ENCODE data around the gene ZBTB22. TPM values are rescaled to one million over a fixed set of nuclear protein-coding genes. Genes with fewer than 3 reads are reported as not detected.
A peak's percentile ranks its signal among the peaks of the same experiment; 100 is the strongest.
"Not testable (repeated sequence)": the region's sequence is repeated elsewhere in the genome, so short reads cannot be mapped to it uniquely, and the experiment has no call there.

Gene ZBTB22
- polyA plus RNA-seq, 1 donor from 2014 or later: 16.5 TPM

DNA sequence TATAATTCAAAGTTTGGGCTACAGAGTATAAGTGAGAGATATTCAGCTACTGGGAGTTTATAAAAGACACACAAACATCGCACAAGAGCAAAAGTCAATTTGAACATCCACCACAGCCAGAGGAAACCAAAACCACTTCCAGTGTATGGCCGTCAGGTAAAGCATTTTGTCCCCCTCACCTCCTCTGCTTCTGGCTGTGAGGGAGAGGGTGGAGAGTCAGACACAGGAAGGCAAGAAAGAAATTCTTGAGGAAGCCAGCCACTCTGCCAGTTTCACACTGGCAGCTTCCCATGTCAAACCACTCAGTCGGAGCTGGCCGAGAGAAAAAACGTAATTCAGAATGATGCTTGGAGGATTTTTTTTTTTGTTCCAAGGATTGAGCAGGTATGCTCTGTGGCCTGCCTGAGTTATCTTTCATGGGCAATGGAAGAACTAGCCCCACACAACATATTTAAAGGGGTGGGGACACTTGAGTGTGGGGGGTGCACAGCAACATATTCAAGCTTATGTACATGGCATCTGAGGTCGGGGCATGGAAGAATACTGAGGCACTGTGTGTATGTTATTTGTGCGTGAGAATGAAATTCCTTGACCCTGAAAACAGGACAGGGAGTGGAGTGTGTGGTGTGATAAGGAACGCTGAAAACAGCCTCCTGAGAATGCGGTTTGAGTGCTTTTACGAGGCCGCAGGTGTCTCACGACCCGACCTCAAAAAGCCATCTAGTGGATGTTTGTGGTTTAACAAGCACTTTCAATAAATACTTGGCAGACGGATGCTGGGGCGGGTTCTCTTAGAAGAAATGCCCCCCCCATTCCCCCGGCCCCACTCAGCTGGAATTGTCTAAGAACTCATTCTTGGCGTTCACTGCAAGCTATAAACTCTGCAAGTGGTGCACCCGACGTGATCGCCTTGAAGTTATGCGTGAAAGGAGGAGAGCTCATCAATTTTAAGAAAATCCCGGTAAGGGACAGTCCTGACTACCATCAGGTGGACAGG is 27.5 kb upstream of the ZBTB22 start:
- Histone ChIP-seq H3F3A (ENCODE audit: insufficient read depth, low read length, poor library complexity, severe bottlenecking) (no peaks in the 10 kb centered on the region), H3K9me2 (ENCODE audit: insufficient read depth, low read length) (no peaks in the 10 kb centered on the region), H3K4me2 (ENCODE audit: low read length) (no peak overlapping the region), H3K79me2 (replicated peaks; ENCODE audit: insufficient read depth, low read length) (no peaks in the 10 kb centered on the region), H3K27me3 (ENCODE audit: insufficient read depth, low read depth, low read length) (no peaks in the 10 kb centered on the region), H3K36me3 (ENCODE audit: insufficient read depth, low read length) (no peaks in the 10 kb centered on the region), H4K20me1 (ENCODE audit: insufficient read depth) (no peaks in the 10 kb centered on the region), H3K4me3 (ENCODE audit: low read length) (no peak overlapping the region), H3K9ac (ENCODE audit: low read length) (no peak overlapping the region), H2AFZ (ENCODE audit: low read depth, low read length) (no peak overlapping the region), H3K27ac (ENCODE audit: low read length) (no peak overlapping the region), H3K9me3 (ENCODE audit: low read length) (no peaks in the 10 kb centered on the region)
- TF ChIP-seq SMC3 (conservative IDR thresholded peaks at IDR 0.05; ENCODE audit: poor library complexity) (peak; percentile 73), REST (IDR thresholded peaks at IDR 0.05; ENCODE audit: borderline replicate concordance) (no peak), EZH2 (IDR thresholded peaks at IDR 0.05; ENCODE audit: borderline replicate concordance, insufficient read depth, low read length, poor library complexity, severe bottlenecking) (no peak), RAD21 (conservative IDR thresholded peaks at IDR 0.05) (peak; percentile 60), POLR2AphosphoS5 (IDR thresholded peaks at IDR 0.05) (no peak), TAF1 (IDR thresholded peaks at IDR 0.05; ENCODE audit: low read depth) (no peak), EP300 (conservative IDR thresholded peaks at IDR 0.05; ENCODE audit: poor library complexity, severe bottlenecking) (no peak), MXI1 (conservative IDR thresholded peaks at IDR 0.05; ENCODE audit: poor library complexity, severe bottlenecking) (no peak)
- TF ChIP-seq, protein P1, sequence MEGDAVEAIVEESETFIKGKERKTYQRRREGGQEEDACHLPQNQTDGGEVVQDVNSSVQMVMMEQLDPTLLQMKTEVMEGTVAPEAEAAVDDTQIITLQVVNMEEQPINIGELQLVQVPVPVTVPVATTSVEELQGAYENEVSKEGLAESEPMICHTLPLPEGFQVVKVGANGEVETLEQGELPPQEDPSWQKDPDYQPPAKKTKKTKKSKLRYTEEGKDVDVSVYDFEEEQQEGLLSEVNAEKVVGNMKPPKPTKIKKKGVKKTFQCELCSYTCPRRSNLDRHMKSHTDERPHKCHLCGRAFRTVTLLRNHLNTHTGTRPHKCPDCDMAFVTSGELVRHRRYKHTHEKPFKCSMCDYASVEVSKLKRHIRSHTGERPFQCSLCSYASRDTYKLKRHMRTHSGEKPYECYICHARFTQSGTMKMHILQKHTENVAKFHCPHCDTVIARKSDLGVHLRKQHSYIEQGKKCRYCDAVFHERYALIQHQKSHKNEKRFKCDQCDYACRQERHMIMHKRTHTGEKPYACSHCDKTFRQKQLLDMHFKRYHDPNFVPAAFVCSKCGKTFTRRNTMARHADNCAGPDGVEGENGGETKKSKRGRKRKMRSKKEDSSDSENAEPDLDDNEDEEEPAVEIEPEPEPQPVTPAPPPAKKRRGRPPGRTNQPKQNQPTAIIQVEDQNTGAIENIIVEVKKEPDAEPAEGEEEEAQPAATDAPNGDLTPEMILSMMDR (IDR thresholded peaks at IDR 0.05; ENCODE audit: poor library complexity, severe bottlenecking): peak; percentile 79

DNA sequence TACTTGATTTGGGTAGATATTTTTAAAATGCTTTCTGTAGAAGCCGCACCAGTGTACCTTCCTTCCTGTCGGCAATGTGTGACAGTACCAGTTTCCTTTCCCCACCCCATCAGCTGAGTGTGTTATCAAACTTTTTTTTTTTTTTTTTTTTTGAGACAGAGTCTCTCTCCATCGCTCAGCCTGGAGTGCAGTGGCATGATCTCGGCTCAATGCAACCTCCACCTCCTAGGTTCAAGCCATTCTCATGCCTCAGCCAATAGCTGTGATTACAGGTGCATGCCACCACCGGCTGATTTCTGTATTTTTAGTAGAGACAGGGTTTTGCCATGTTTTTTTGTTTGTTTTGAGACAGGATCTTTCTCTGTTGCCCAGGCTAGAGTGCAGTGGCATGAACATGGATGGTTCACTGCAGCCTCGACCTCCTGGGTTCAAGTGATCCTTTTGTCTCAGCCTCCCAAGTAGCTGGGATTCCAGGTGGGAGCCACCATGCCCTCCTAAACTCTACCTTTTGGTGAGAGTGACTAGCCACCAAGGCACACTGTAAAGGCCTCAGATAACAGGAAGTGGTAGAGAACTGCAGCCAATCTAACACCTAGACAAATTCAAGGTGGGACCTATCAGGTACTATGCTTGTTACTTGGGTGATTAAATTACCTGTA is 26.5 kb upstream of the ZBTB22 start:
- Histone ChIP-seq H3F3A (ENCODE audit: insufficient read depth, low read length, poor library complexity, severe bottlenecking) (no peaks in the 10 kb centered on the region), H3K9me3 (ENCODE audit: low read length) (no peaks in the 10 kb centered on the region), H3K4me3 (ENCODE audit: low read length) (no peak overlapping the region), H3K27ac (ENCODE audit: low read length) (no peak overlapping the region), H3K4me2 (ENCODE audit: low read length) (no peak overlapping the region), H4K20me1 (ENCODE audit: insufficient read depth) (no peaks in the 10 kb centered on the region), H2AFZ (ENCODE audit: low read depth, low read length) (no peak overlapping the region), H3K9ac (ENCODE audit: low read length) (no peak overlapping the region), H3K9me2 (ENCODE audit: insufficient read depth, low read length) (no peaks in the 10 kb centered on the region), H3K27me3 (ENCODE audit: insufficient read depth, low read depth, low read length) (no peaks in the 10 kb centered on the region), H3K36me3 (ENCODE audit: insufficient read depth, low read length) (no peaks in the 10 kb centered on the region), H3K79me2 (replicated peaks; ENCODE audit: insufficient read depth, low read length) (no peaks in the 10 kb centered on the region)
- no peak for TF ChIP-seq SMC3 (conservative IDR thresholded peaks at IDR 0.05; ENCODE audit: poor library complexity)
- TF ChIP-seq MXI1 (conservative IDR thresholded peaks at IDR 0.05; ENCODE audit: poor library complexity, severe bottlenecking): no peak

DNA sequence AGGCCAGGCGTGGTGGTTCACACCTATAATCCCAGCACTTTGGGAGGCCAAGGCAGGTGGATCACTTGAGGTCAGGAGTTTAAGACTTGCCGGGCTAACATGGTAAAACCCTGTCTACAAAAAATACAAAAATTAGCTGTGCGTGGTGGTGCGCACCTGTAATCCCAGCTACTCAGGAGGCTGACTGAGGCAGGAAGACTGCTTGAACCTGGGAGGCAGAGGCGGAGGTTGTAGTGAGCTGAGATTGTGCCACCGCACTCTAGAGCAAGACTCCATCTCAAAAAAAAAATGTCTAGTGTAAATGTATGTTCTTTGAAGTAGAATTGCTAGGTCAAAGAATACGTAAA is 26.0 kb upstream of the ZBTB22 start:
- not testable (repeated sequence) for H3K27me3 ChIP-seq (ENCODE audit: insufficient read depth, low read depth, low read length); H3K36me3 ChIP-seq (ENCODE audit: insufficient read depth, low read length); H3K9ac ChIP-seq (ENCODE audit: low read length); H3K9me3 ChIP-seq (ENCODE audit: low read length); H3K4me2 ChIP-seq (ENCODE audit: low read length); H3K79me2 ChIP-seq (replicated peaks; ENCODE audit: insufficient read depth, low read length); H3K27ac ChIP-seq (ENCODE audit: low read length); H3K9me2 ChIP-seq (ENCODE audit: insufficient read depth, low read length); H3K4me3 ChIP-seq (ENCODE audit: low read length); H3F3A ChIP-seq (ENCODE audit: insufficient read depth, low read length, poor library complexity, severe bottlenecking); H4K20me1 ChIP-seq (ENCODE audit: insufficient read depth); H2AFZ ChIP-seq (ENCODE audit: low read depth, low read length)
